Thyroid gland (tissue), 4 donors: ENCODE results near the gene PHF3.

Experiments used
- POLR2A ChIP-seq, 2 donors: fragments of 450-650 bp; IDR thresholded peaks; one replicate each; pipeline ENCODE4 v1.6.1; 2017; ENCODE audit warnings: antibody characterized with exemption in 2 of 2, mild to moderate bottlenecking in 2 of 2, moderate library complexity in 1 of 2
- TF ChIP-seq, protein P1 (sequence below), 6 experiments: fragments of 200-600 bp in 3 of 6; fragments of 450-650 bp in 3 of 6; sonication (generic) in 3 of 6; IDR thresholded peaks; one replicate each; pipeline ENCODE4 v1.5.1; 2016 to 2019; ENCODE audit warnings: antibody characterized with exemption in 6 of 6, mild to moderate bottlenecking in 2 of 6, inconsistent platforms in 1 of 6, moderate library complexity in 1 of 6

DNA sequence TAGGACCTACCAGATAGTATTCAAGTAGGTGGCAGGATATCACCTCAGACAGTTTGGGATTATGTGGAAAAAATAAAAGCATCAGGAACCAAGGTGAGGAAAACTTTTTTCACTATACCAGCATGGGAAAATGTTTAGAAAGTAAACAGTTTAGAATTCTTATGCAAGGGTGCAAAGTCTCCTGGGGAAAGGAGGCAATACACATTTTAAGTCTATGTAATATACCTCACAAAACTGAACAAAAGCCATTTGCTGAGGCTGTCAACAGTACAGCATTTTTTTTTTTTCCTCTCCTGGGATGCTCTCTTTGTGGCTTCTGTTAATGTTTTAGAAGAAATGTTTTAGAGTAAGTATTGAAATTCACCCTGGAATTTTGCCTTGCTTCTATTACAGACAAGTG, 73.5 kb downstream of the PHF3 start:
- TF ChIP-seq, protein P1, sequence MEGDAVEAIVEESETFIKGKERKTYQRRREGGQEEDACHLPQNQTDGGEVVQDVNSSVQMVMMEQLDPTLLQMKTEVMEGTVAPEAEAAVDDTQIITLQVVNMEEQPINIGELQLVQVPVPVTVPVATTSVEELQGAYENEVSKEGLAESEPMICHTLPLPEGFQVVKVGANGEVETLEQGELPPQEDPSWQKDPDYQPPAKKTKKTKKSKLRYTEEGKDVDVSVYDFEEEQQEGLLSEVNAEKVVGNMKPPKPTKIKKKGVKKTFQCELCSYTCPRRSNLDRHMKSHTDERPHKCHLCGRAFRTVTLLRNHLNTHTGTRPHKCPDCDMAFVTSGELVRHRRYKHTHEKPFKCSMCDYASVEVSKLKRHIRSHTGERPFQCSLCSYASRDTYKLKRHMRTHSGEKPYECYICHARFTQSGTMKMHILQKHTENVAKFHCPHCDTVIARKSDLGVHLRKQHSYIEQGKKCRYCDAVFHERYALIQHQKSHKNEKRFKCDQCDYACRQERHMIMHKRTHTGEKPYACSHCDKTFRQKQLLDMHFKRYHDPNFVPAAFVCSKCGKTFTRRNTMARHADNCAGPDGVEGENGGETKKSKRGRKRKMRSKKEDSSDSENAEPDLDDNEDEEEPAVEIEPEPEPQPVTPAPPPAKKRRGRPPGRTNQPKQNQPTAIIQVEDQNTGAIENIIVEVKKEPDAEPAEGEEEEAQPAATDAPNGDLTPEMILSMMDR (IDR thresholded peaks at IDR 0.05), result no peak
- TF ChIP-seq POLR2A (IDR thresholded peaks at IDR 0.05), result no peak
